SK-N-SH (cell line): ENCODE measurements around the gene C11orf42. TPM values are rescaled to one million over a fixed set of nuclear protein-coding genes. Genes with fewer than 3 reads are reported as not detected.

Experiments
- CTCF ChIA-PET: fragments of 300-600, 350-600 bp; formaldehyde crosslinking; extraction: SDS; loops from one replicate; lab custom pipeline; 2021; lab: Yijun Ruan, JAX
- POLR2A ChIA-PET: fragments of 350-600 bp; sonication (Branson Sonifier 250); formaldehyde crosslinking; extraction: SDS; loops from one replicate; lab custom pipeline; 2020; ENCODE audit warnings: antibody characterized with exemption, inconsistent platforms; lab: Yijun Ruan, JAX
- DNase-seq: peaks from one replicate; pipeline ENCODE4 v3.0.0; 2012
- H2AFZ ChIP-seq: fragments of 200-600 bp; sonication (generic); 2 replicates; pipeline ENCODE4 v1.8.1; 2016; ENCODE audit warnings: antibody characterized with exemption, mild to moderate bottlenecking, low read depth
- H3F3A ChIP-seq: fragments of 200-600 bp; sonication (generic); replicated peaks from 2 replicates; pipeline ENCODE3; 2016; ENCODE audit warnings: antibody characterized with exemption, mild to moderate bottlenecking; ENCODE audit not compliant: insufficient read depth
- H3K27ac ChIP-seq, 2 experiments: fragments of 200-500 bp in 1 of 2; fragments of 200-600 bp in 1 of 2; sonication (Bioruptor generic) in 1 of 2; sonication (generic), shearing (Covaris generic) in 1 of 2; 2 replicates each; pipeline versions ENCODE4 v1.5.1 to v1.6.1; 2014 to 2016; ENCODE audit warnings: low read depth in 2 of 2, inconsistent platforms in 1 of 2, low read length in 1 of 2, mild to moderate bottlenecking in 1 of 2, mixed read lengths in 1 of 2
- H3K27me3 ChIP-seq: fragments of 200-600 bp; sonication (generic), shearing (Covaris generic); 2 replicates; pipeline ENCODE4 v1.6.1; 2016; ENCODE audit warnings: mixed run types; ENCODE audit not compliant: insufficient read depth
- H3K36me3 ChIP-seq, 2 experiments: fragments of 200-500 bp in 1 of 2; fragments of 200-600 bp in 1 of 2; sonication (Bioruptor generic) in 1 of 2; sonication (generic) in 1 of 2; replicated peaks in 1 of 2; 2 replicates each; pipeline versions ENCODE3 to v1.5.1; 2014 to 2016; ENCODE audit warnings: low read length in 1 of 2, mild to moderate bottlenecking in 1 of 2; ENCODE audit not compliant: insufficient read depth in 2 of 2, control insufficient read depth in 1 of 2
- H3K4me1 ChIP-seq, 2 experiments: fragments of 200-500 bp in 1 of 2; fragments of 200-600 bp in 1 of 2; sonication (Bioruptor generic) in 1 of 2; sonication (generic), shearing (Covaris generic) in 1 of 2; 2 replicates each; pipeline versions ENCODE4 v1.5.1 to v1.6.1; 2014 to 2016; ENCODE audit warnings: low read depth in 1 of 2, low read length in 1 of 2, mixed run types in 1 of 2; ENCODE audit not compliant: insufficient read depth in 2 of 2, control insufficient read depth in 1 of 2
- H3K4me2 ChIP-seq: fragments of 200-600 bp; sonication (generic), shearing (Covaris generic); 2 replicates; pipeline ENCODE4 v1.6.1; 2017; ENCODE audit warnings: mixed run types
- H3K4me3 ChIP-seq, 2 experiments: fragments of 200-500 bp in 1 of 2; fragments of 200-600 bp in 1 of 2; sonication (Bioruptor generic) in 1 of 2; sonication (generic), shearing (Covaris generic) in 1 of 2; 2 replicates each; pipeline versions ENCODE4 v1.5.1 to v1.8.1; 2014 to 2016; ENCODE audit warnings: low read depth in 2 of 2, inconsistent platforms in 1 of 2, low read length in 1 of 2, mild to moderate bottlenecking in 1 of 2, mixed read lengths in 1 of 2, moderate library complexity in 1 of 2
- H3K79me2 ChIP-seq: fragments of 200-600 bp; sonication (generic); 2 replicates; pipeline ENCODE4 v1.8.1; 2017; ENCODE audit warnings: mild to moderate bottlenecking; ENCODE audit not compliant: insufficient read depth
- H3K9ac ChIP-seq: fragments of 200-600 bp; sonication (generic); 2 replicates; pipeline ENCODE4 v1.6.1; 2017; ENCODE audit warnings: mixed run types
- H3K9me2 ChIP-seq: fragments of 200-600 bp; sonication (generic); 2 replicates; pipeline ENCODE4 v1.6.1; 2017; ENCODE audit warnings: mixed run types
- H3K9me3 ChIP-seq: fragments of 200-600 bp; sonication (generic); 2 replicates; pipeline ENCODE4 v1.6.1; 2017; ENCODE audit warnings: mixed run types, mild to moderate bottlenecking, moderate library complexity
- H4K20me1 ChIP-seq: fragments of 200-600 bp; sonication (generic); 2 replicates; pipeline ENCODE4 v1.6.1; 2017; ENCODE audit warnings: mild to moderate bottlenecking, mixed run types; ENCODE audit not compliant: insufficient read depth
- CHD2 ChIP-seq: fragments of 150-350 bp; IDR thresholded peaks from 2 replicates; pipeline ENCODE4 v1.6.1; 2018; ENCODE audit warnings: low read length; ENCODE audit not compliant: partially characterized antibody
- CTCF ChIP-seq: fragments of 200-600 bp; sonication (generic); IDR thresholded peaks from 2 replicates; pipeline ENCODE4 v1.6.1; 2017; ENCODE audit warnings: antibody characterized with exemption, mild to moderate bottlenecking, moderate library complexity
- ELF1 ChIP-seq: IDR thresholded peaks from 2 replicates; pipeline ENCODE4 v1.4.0; 2012
- EP300 ChIP-seq, 2 experiments: IDR thresholded peaks; 2 replicates each; pipeline versions ENCODE4 v1.4.0 to v1.6.1; 2012; ENCODE audit warnings: borderline replicate concordance in 1 of 2, low read depth in 1 of 2, low read length in 1 of 2
- FOSL2 ChIP-seq: IDR thresholded peaks from 2 replicates; pipeline ENCODE4 v1.4.0; 2012; ENCODE audit warnings: low read depth, mild to moderate bottlenecking, moderate library complexity, borderline replicate concordance
- FOXM1 ChIP-seq: IDR thresholded peaks from 2 replicates; pipeline ENCODE4 v1.4.0; 2012; ENCODE audit warnings: low read depth, mild to moderate bottlenecking
- GABPA ChIP-seq: IDR thresholded peaks from 2 replicates; pipeline ENCODE4 v1.4.0; 2012; ENCODE audit warnings: low read depth, mild to moderate bottlenecking
- RXRA ChIP-seq: IDR thresholded peaks from 2 replicates; pipeline ENCODE4 v1.4.0; 2012; ENCODE audit warnings: low read depth, mild to moderate bottlenecking, borderline replicate concordance
- SMC3 ChIP-seq: IDR thresholded peaks from 2 replicates; pipeline ENCODE4 v1.6.1; 2012; ENCODE audit warnings: low read depth, low read length, improper control_type of control experiment
- TAF1 ChIP-seq: IDR thresholded peaks from 2 replicates; pipeline ENCODE4 v1.6.1; 2012; ENCODE audit warnings: low read depth, mild to moderate bottlenecking, low read length, moderate library complexity, borderline replicate concordance
- TEAD4 ChIP-seq: IDR thresholded peaks from 2 replicates; pipeline ENCODE4 v1.4.0; 2012; ENCODE audit warnings: mild to moderate bottlenecking, borderline replicate concordance; ENCODE audit not compliant: insufficient read depth
- YY1 ChIP-seq: IDR thresholded peaks from 2 replicates; pipeline ENCODE4 v1.4.0; 2012; ENCODE audit warnings: low read depth, mild to moderate bottlenecking
- WGBS: methylation state at CpG from one replicate; pipeline ENCODE4 v1.1.6; 2017; ENCODE audit warnings: low lambda C conversion rate; 5-methylcytosine and 5-hydroxymethylcytosine counted together
- polyA plus RNA-seq, 3 experiments: library from polyadenylated mRNA; depleted of rRNA; stranded (reverse); fragments of >200 nt; gene quantifications; 2 replicates each; pipeline ENCODE4 v1.2.3, GENCODE V29; 2012
- TF ChIP-seq, protein P1 (sequence below): IDR thresholded peaks from 2 replicates; pipeline ENCODE4 v1.4.0; 2012; ENCODE audit warnings: low read depth, borderline replicate concordance
- TF ChIP-seq, protein P2 (sequence below): IDR thresholded peaks from 2 replicates; pipeline ENCODE4 v1.4.0; 2012; ENCODE audit warnings: low read depth, borderline replicate concordance
- TF ChIP-seq, protein P3 (sequence below): IDR thresholded peaks from 2 replicates; pipeline ENCODE4 v1.6.1; 2012; ENCODE audit warnings: mild to moderate bottlenecking, low read depth, low read length, moderate library complexity
- TF ChIP-seq, protein P4 (sequence below): fragments of 150-350 bp; IDR thresholded peaks from 2 replicates; pipeline ENCODE4 v1.6.1; 2017; ENCODE audit warnings: antibody characterized with exemption, low read length, low read depth, borderline replicate concordance
- TF ChIP-seq, protein P5 (sequence below): fragments of 150-350 bp; IDR thresholded peaks from 2 replicates; pipeline ENCODE4 v1.6.1; 2016; ENCODE audit warnings: mild to moderate bottlenecking, low read depth, low read length

The C11orf42 gene
- polyA plus RNA-seq, 1 of the 3 experiments (the other 2 are of a cell fraction): not detected

DNA sequence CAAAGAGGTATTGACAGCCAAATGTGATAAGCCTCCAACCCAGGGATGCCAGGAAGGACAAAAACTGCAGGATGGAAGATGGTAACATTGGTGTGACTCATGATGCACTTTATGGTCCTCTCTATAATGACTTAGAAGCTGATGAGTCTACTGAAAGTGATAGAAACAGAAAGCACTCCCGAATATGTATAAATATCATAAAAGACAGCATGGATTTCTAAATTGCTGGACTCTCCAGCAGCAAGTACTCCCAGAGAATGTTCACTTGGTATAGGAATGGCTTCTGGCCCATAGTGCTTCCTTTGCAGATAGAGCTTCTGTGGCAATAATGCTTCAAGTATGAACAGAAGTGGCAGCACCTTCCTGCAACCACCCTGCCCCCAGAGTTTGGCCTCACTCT, 35.1 kb upstream of the C11orf42 start, which contains the start of gene OR52B2:
Gene OR52B2, minus strand, starts transcription at position 101 of the 400 bp plus-strand sequence. Its CDS starts 0 bp downstream, at position 101.
- POLR2A ChIA-PET: no interaction called here

More for the DNA sequence above, 35.1 kb upstream of the C11orf42 start, which contains the start of gene OR52B2:
- H3K4me1 ChIP-seq: no peaks in the 10 kb centered on the region
- no peak for DNase-seq
- H3K9me3 ChIP-seq: no peaks in the 10 kb centered on the region
- TF ChIP-seq, protein P1, sequence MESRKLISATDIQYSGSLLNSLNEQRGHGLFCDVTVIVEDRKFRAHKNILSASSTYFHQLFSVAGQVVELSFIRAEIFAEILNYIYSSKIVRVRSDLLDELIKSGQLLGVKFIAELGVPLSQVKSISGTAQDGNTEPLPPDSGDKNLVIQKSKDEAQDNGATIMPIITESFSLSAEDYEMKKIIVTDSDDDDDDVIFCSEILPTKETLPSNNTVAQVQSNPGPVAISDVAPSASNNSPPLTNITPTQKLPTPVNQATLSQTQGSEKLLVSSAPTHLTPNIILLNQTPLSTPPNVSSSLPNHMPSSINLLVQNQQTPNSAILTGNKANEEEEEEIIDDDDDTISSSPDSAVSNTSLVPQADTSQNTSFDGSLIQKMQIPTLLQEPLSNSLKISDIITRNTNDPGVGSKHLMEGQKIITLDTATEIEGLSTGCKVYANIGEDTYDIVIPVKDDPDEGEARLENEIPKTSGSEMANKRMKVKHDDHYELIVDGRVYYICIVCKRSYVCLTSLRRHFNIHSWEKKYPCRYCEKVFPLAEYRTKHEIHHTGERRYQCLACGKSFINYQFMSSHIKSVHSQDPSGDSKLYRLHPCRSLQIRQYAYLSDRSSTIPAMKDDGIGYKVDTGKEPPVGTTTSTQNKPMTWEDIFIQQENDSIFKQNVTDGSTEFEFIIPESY: no peak
- no peak for TF ChIP-seq GABPA
- TF ChIP-seq ELF1: no peak
- TF ChIP-seq CTCF: no peak
- TF ChIP-seq, protein P2, sequence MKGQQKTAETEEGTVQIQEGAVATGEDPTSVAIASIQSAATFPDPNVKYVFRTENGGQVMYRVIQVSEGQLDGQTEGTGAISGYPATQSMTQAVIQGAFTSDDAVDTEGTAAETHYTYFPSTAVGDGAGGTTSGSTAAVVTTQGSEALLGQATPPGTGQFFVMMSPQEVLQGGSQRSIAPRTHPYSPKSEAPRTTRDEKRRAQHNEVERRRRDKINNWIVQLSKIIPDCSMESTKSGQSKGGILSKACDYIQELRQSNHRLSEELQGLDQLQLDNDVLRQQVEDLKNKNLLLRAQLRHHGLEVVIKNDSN: no peak
- no peak for TF ChIP-seq RXRA
- TF ChIP-seq, protein P3, sequence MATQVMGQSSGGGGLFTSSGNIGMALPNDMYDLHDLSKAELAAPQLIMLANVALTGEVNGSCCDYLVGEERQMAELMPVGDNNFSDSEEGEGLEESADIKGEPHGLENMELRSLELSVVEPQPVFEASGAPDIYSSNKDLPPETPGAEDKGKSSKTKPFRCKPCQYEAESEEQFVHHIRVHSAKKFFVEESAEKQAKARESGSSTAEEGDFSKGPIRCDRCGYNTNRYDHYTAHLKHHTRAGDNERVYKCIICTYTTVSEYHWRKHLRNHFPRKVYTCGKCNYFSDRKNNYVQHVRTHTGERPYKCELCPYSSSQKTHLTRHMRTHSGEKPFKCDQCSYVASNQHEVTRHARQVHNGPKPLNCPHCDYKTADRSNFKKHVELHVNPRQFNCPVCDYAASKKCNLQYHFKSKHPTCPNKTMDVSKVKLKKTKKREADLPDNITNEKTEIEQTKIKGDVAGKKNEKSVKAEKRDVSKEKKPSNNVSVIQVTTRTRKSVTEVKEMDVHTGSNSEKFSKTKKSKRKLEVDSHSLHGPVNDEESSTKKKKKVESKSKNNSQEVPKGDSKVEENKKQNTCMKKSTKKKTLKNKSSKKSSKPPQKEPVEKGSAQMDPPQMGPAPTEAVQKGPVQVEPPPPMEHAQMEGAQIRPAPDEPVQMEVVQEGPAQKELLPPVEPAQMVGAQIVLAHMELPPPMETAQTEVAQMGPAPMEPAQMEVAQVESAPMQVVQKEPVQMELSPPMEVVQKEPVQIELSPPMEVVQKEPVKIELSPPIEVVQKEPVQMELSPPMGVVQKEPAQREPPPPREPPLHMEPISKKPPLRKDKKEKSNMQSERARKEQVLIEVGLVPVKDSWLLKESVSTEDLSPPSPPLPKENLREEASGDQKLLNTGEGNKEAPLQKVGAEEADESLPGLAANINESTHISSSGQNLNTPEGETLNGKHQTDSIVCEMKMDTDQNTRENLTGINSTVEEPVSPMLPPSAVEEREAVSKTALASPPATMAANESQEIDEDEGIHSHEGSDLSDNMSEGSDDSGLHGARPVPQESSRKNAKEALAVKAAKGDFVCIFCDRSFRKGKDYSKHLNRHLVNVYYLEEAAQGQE: no peak
- no peak for TF ChIP-seq EP300 (IDR thresholded peaks at IDR 0.05; ENCODE audit: borderline replicate concordance in 1 of 2, low read depth in 1 of 2, low read length in 1 of 2)
- TF ChIP-seq CHD2: no peak
- TF ChIP-seq FOSL2: no peak
- TF ChIP-seq TEAD4: no peak
- no peak for TF ChIP-seq YY1
- no peak for TF ChIP-seq SMC3
- no peak for TF ChIP-seq TAF1
- TF ChIP-seq, protein P4, sequence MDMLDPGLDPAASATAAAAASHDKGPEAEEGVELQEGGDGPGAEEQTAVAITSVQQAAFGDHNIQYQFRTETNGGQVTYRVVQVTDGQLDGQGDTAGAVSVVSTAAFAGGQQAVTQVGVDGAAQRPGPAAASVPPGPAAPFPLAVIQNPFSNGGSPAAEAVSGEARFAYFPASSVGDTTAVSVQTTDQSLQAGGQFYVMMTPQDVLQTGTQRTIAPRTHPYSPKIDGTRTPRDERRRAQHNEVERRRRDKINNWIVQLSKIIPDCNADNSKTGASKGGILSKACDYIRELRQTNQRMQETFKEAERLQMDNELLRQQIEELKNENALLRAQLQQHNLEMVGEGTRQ: no peak
- no peak for TF ChIP-seq FOXM1
- TF ChIP-seq, protein P5, sequence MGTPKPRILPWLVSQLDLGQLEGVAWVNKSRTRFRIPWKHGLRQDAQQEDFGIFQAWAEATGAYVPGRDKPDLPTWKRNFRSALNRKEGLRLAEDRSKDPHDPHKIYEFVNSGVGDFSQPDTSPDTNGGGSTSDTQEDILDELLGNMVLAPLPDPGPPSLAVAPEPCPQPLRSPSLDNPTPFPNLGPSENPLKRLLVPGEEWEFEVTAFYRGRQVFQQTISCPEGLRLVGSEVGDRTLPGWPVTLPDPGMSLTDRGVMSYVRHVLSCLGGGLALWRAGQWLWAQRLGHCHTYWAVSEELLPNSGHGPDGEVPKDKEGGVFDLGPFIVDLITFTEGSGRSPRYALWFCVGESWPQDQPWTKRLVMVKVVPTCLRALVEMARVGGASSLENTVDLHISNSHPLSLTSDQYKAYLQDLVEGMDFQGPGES: no peak
- TF ChIP-seq, all 33 proteins: peak for 0
- CTCF ChIA-PET: no interaction called here
- H2AFZ ChIP-seq: no peak within 1 kb of the TSS
- no peaks in the 10 kb centered on the region for H3K9me2 ChIP-seq
- H3K27me3 ChIP-seq: no peaks in the 10 kb centered on the region; the same call in 1 of the 2 replicates
- no peaks in the 10 kb centered on the region for H4K20me1 ChIP-seq
- H3K36me3 ChIP-seq: no peaks in the 10 kb centered on the region
- no peaks in the 10 kb centered on the region for H3F3A ChIP-seq
- H3K9ac ChIP-seq: no peak within 1 kb of the TSS
- 0% methylated on average over 1 of the region's 1 CpG for WGBS
- no peak within 1 kb of the TSS for H3K27ac ChIP-seq
- H3K4me3 ChIP-seq: no peak within 1 kb of the TSS
- H3K79me2 ChIP-seq: no peaks in the 10 kb centered on the region
- no peak within 1 kb of the TSS for H3K4me2 ChIP-seq
